ENCODE results near the gene PI4K2B.

PI4K2B gene

DNA sequence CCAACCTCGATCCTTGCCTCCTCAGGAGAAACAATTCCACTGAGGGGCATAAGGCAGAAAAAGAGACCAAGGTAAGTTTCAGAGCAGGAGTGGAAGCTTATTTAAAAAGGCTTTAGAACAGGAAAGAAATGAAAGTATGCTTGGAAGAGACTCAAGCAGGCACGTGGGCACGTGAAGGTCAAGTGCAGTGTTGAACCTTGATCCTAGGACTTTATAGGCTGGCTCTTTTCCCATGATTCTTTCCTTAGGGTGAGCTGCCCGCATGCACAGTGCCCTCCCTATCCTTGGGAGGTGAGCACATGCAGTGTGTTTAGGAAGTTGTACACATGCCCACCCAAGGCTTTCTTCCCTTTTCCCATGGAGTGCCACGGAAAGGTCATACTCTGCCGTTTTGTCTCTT is 4.0 kb upstream of the PI4K2B start:
- H3K36me3 ChIP-seq (replicated peaks; ENCODE audit: insufficient read depth, low read length): no peaks in the 10 kb centered on the region
- H2AFZ ChIP-seq (ENCODE audit: low read length): no peak overlapping the region
- H3K9ac ChIP-seq (ENCODE audit: low read length): no peak overlapping the region
- no peaks in the 10 kb centered on the region for H3K27me3 ChIP-seq (replicated peaks; ENCODE audit: insufficient read depth, low read length)
- H3K9me2 ChIP-seq (replicated peaks; ENCODE audit: insufficient read depth, low read length): no peaks in the 10 kb centered on the region
- no peak overlapping the region for H3K27ac ChIP-seq (ENCODE audit: low read length)
- no peak overlapping the region for H3K4me3 ChIP-seq (ENCODE audit: low read length)
- peaks cover 10% of the 10 kb centered on the region for H3K79me2 ChIP-seq (ENCODE audit: low read length)
- no peak for DNase-seq
- TF ChIP-seq EZH2 (optimal IDR thresholded peaks at IDR 0.05; ENCODE audit: low read depth, low read length) (no peak), CTCF (IDR thresholded peaks at IDR 0.05; ENCODE audit: low read length) (no peak), EZH2phosphoT487 (IDR thresholded peaks at IDR 0.05; ENCODE audit: low read length) (no peak)
- no peak overlapping the region for H3K4me2 ChIP-seq (ENCODE audit: low read depth, low read length)
- no peaks in the 10 kb centered on the region for H4K20me1 ChIP-seq (ENCODE audit: insufficient read depth, low read length)
- H3F3A ChIP-seq (ENCODE audit: insufficient read depth, low read length): peaks cover 12% of the 10 kb centered on the region
- H3K4me1 ChIP-seq (ENCODE audit: low read length): peaks cover 7% of the 10 kb centered on the region; the same call in 1 of the 2 replicates
- no peaks in the 10 kb centered on the region for H3K9me3 ChIP-seq (replicated peaks; ENCODE audit: insufficient read depth, low read length)

DNA sequence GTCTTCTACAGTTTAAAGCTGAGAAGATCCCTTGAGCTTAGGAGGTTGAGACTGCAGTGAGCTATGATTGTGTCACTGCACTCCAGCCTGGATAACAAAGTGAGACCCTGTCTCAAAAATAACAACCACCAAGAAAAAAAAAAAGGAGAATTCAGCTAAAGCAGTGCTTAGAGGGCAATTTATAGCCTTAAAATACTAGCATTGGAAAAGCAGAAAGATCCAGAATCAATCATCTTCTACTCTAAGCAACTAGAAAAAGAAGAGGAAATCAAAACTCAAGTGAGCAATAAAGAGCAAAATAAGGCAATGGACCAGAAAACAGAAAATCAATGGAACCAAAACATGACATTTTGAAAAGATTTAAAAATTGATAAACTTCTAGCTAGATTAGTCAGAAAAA is 639 bp upstream of the PI4K2B start:
- Histone ChIP-seq H3K4me2 (ENCODE audit: low read depth, low read length) (peak overlapping the region; percentile 80), H3K4me3 (ENCODE audit: low read length) (peak overlapping the region; percentile 70), H4K20me1 (ENCODE audit: insufficient read depth, low read length) (no peaks in the 10 kb centered on the region), H3K36me3 (replicated peaks; ENCODE audit: insufficient read depth, low read length) (peaks cover 1% of the 10 kb centered on the region), H3K4me1 (ENCODE audit: low read length) (peaks cover 11% of the 10 kb centered on the region), H3K9ac (ENCODE audit: low read length) (peak overlapping the region; percentile 59), H2AFZ (ENCODE audit: low read length) (peak overlapping the region; percentile 77), H3F3A (ENCODE audit: insufficient read depth, low read length) (peaks cover 22% of the 10 kb centered on the region), H3K27ac (ENCODE audit: low read length) (peak overlapping the region; percentile 58; the same call in 1 of the 2 replicates), H3K27me3 (replicated peaks; ENCODE audit: insufficient read depth, low read length) (no peaks in the 10 kb centered on the region), H3K79me2 (ENCODE audit: low read length) (peaks cover 43% of the 10 kb centered on the region), H3K9me2 (replicated peaks; ENCODE audit: insufficient read depth, low read length) (no peaks in the 10 kb centered on the region), H3K9me3 (replicated peaks; ENCODE audit: insufficient read depth, low read length) (no peaks in the 10 kb centered on the region)
- TF ChIP-seq EZH2phosphoT487 (IDR thresholded peaks at IDR 0.05; ENCODE audit: low read length) (no peak), CTCF (IDR thresholded peaks at IDR 0.05; ENCODE audit: low read length) (no peak), EZH2 (optimal IDR thresholded peaks at IDR 0.05; ENCODE audit: low read depth, low read length) (no peak)
- peak; percentile 38 for DNase-seq

DNA sequence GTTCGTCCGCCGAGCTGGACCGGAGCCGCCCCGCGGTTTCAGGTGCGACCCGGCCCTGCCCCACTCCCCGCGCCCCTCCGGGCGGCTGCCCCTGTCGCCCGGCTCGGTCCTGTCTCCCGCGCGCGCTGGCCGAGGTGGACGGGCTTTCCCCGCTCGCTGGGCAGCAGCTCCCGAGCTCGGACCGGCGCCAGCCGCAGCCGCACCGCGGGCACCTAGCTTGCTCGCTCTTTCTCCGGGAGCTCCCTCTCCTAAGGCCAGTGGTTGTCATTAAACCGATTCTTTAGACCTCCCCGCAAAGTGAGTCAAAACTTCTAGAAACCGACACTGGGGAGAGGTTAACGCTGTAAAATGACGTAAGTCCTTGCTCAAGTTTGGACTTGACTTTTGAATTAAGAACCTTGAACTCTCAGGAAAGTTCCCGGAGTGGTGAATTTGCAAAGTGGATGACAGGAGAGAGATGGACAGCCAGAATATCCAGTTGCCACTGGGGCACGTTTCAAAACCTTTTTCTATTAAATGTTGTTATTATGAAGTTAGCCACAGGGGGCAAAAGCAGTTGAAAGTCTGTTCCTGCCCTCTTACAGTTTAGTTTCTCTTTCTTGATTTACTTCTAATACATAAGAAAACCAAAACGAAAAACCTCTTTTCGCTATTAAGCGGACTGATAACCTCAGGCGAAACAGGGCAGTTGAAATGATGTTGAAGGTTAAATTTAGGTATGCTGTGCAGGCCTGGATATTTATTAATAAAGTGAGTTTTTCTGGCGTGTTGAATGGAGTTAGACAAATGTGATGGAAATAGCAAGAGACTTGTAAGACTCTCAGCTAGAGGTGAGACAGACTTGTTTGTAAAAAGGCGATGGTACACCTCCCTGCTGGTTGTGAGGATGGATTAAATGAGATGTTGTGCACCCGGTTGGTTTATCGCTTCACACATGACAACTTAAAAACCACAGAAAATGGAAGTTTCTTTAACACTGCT is 847 bp downstream of the PI4K2B start:
- Histone ChIP-seq H3K4me2 (ENCODE audit: low read depth, low read length) (peak overlapping the region; percentile 76), H3K4me3 (ENCODE audit: low read length) (peak overlapping the region; percentile 89), H3K79me2 (ENCODE audit: low read length) (peaks cover 56% of the 10 kb centered on the region), H3F3A (ENCODE audit: insufficient read depth, low read length) (peaks cover 22% of the 10 kb centered on the region), H3K9ac (ENCODE audit: low read length) (peak overlapping the region; percentile 98), H3K9me2 (replicated peaks; ENCODE audit: insufficient read depth, low read length) (no peaks in the 10 kb centered on the region), H2AFZ (ENCODE audit: low read length) (peak overlapping the region; percentile 59; the same call in 1 of the 2 replicates), H3K27ac (ENCODE audit: low read length) (peak overlapping the region; percentile 92), H4K20me1 (ENCODE audit: insufficient read depth, low read length) (no peaks in the 10 kb centered on the region), H3K36me3 (replicated peaks; ENCODE audit: insufficient read depth, low read length) (peaks cover 3% of the 10 kb centered on the region), H3K4me1 (ENCODE audit: low read length) (peaks cover 18% of the 10 kb centered on the region), H3K9me3 (replicated peaks; ENCODE audit: insufficient read depth, low read length) (no peaks in the 10 kb centered on the region), H3K27me3 (replicated peaks; ENCODE audit: insufficient read depth, low read length) (no peaks in the 10 kb centered on the region)
- DNase-seq: peak; percentile 90
- TF ChIP-seq EZH2phosphoT487 (IDR thresholded peaks at IDR 0.05; ENCODE audit: low read length): no peak
- TF ChIP-seq CTCF (IDR thresholded peaks at IDR 0.05; ENCODE audit: low read length): peak; percentile 58

Measured in MM.1S (cell line).